ENCODE measurements around the gene NEFH.

The NEFH gene

GRCh38 chr22:29459773-29460172, 20.2 kb upstream of the NEFH start:
- in situ Hi-C loops (cut with HindIII; ENCODE audit: low pct_ligation_motif_present, low pct_unique_long_range_greater_than_20kb, low sequenced_read_pairs), result no loop called here
- no peak for DNase-seq

- in situ Hi-C loops (cut with HindIII; ENCODE audit: low pct_ligation_motif_present, low pct_unique_long_range_greater_than_20kb, low sequenced_read_pairs), result no loop called here
- no peak for DNase-seq
Observed at GRCh38 chr22:29461263-29461662, 18.8 kb upstream of the NEFH start.

GRCh38 chr22:29463629-29464028, 16.4 kb upstream of the NEFH start:
- no peak for DNase-seq
- in situ Hi-C loops (cut with HindIII; ENCODE audit: low pct_ligation_motif_present, low pct_unique_long_range_greater_than_20kb, low sequenced_read_pairs), result no loop called here

GRCh38 chr22:29464581-29464980, 15.4 kb upstream of the NEFH start:
- DNase-seq, result no peak
- in situ Hi-C loops (cut with HindIII; ENCODE audit: low pct_ligation_motif_present, low pct_unique_long_range_greater_than_20kb, low sequenced_read_pairs), result no loop called here

GRCh38 chr22:29469755-29470154, 10.3 kb upstream of the NEFH start:
- DNase-seq, result no peak
- in situ Hi-C loops (cut with HindIII; ENCODE audit: low pct_ligation_motif_present, low pct_unique_long_range_greater_than_20kb, low sequenced_read_pairs), result no loop called here

- in situ Hi-C loops (cut with HindIII; ENCODE audit: low pct_ligation_motif_present, low pct_unique_long_range_greater_than_20kb, low sequenced_read_pairs), result no loop called here
Observed at GRCh38 chr22:29470159-29470855, 9.7 kb upstream of the NEFH start.

GRCh38 chr22:29473001-29473400, 7.0 kb upstream of the NEFH start:
- in situ Hi-C loops (cut with HindIII; ENCODE audit: low pct_ligation_motif_present, low pct_unique_long_range_greater_than_20kb, low sequenced_read_pairs), result no loop called here
- DNase-seq, result no peak

More at GRCh38 chr22:29470159-29470855, 9.7 kb upstream of the NEFH start:
- DNase-seq, result peak; percentile 71

- DNase-seq, result no peak
- in situ Hi-C loops (cut with HindIII; ENCODE audit: low pct_ligation_motif_present, low pct_unique_long_range_greater_than_20kb, low sequenced_read_pairs), result no loop called here
Observed at GRCh38 chr22:29475550-29475949, 4.5 kb upstream of the NEFH start.

GRCh38 chr22:29476116-29476515, 3.9 kb upstream of the NEFH start:
- DNase-seq, result peak; percentile 12
- in situ Hi-C loops (cut with HindIII; ENCODE audit: low pct_ligation_motif_present, low pct_unique_long_range_greater_than_20kb, low sequenced_read_pairs), result no loop called here

GRCh38 chr22:29477723-29478318, 2.2 kb upstream of the NEFH start:
- in situ Hi-C loops (cut with HindIII; ENCODE audit: low pct_ligation_motif_present, low pct_unique_long_range_greater_than_20kb, low sequenced_read_pairs), result no loop called here
- DNase-seq, result no peak

GRCh38 chr22:29478326-29479276, 1.4 kb upstream of the NEFH start:
- peak; percentile 12 for DNase-seq
- in situ Hi-C loops (cut with HindIII; ENCODE audit: low pct_ligation_motif_present, low pct_unique_long_range_greater_than_20kb, low sequenced_read_pairs), result no loop called here

- no peak for DNase-seq
- in situ Hi-C loops (cut with HindIII; ENCODE audit: low pct_ligation_motif_present, low pct_unique_long_range_greater_than_20kb, low sequenced_read_pairs), result no loop called here
Observed at GRCh38 chr22:29480262-29480511, 169 bp downstream of the NEFH start.

GRCh38 chr22:29480512-29481264, 670 bp downstream of the NEFH start:
- in situ Hi-C loops (cut with HindIII; ENCODE audit: low pct_ligation_motif_present, low pct_unique_long_range_greater_than_20kb, low sequenced_read_pairs), result no loop called here
- no peak for DNase-seq

- DNase-seq, result no peak
- in situ Hi-C loops (cut with HindIII; ENCODE audit: low pct_ligation_motif_present, low pct_unique_long_range_greater_than_20kb, low sequenced_read_pairs), result no loop called here
Observed at GRCh38 chr22:29481265-29482000, 1.4 kb downstream of the NEFH start.

- in situ Hi-C loops (cut with HindIII; ENCODE audit: low pct_ligation_motif_present, low pct_unique_long_range_greater_than_20kb, low sequenced_read_pairs), result no loop called here
- DNase-seq, result no peak
Observed at GRCh38 chr22:29482253-29482652, 2.2 kb downstream of the NEFH start.

GRCh38 chr22:29482726-29483125, 2.7 kb downstream of the NEFH start:
- DNase-seq, result no peak
- in situ Hi-C loops (cut with HindIII; ENCODE audit: low pct_ligation_motif_present, low pct_unique_long_range_greater_than_20kb, low sequenced_read_pairs), result no loop called here

- in situ Hi-C loops (cut with HindIII; ENCODE audit: low pct_ligation_motif_present, low pct_unique_long_range_greater_than_20kb, low sequenced_read_pairs), result no loop called here
- DNase-seq, result no peak
Observed at GRCh38 chr22:29483254-29483653, 3.2 kb downstream of the NEFH start.

GRCh38 chr22:29484642-29485041, 4.6 kb downstream of the NEFH start:
- in situ Hi-C loops (cut with HindIII; ENCODE audit: low pct_ligation_motif_present, low pct_unique_long_range_greater_than_20kb, low sequenced_read_pairs), result no loop called here
- DNase-seq, result no peak

Measured in ACHN (cell line).